SK-N-SH (cell line): ENCODE results near the gene LRRC43. TPM values are rescaled to one million over a fixed set of nuclear protein-coding genes. Genes with fewer than 3 reads are reported as not detected.

ENCODE experiments used
- CTCF ChIA-PET: fragments of 300-600, 350-600 bp; formaldehyde crosslinking; extraction: SDS; loops from one replicate; lab custom pipeline; 2021; lab: Yijun Ruan, JAX
- POLR2A ChIA-PET: fragments of 350-600 bp; sonication (Branson Sonifier 250); formaldehyde crosslinking; extraction: SDS; loops from one replicate; lab custom pipeline; 2020; ENCODE audit warnings: antibody characterized with exemption, inconsistent platforms; lab: Yijun Ruan, JAX
- DNase-seq: peaks from one replicate; pipeline ENCODE4 v3.0.0; 2012
- H2AFZ ChIP-seq: fragments of 200-600 bp; sonication (generic); 2 replicates; pipeline ENCODE4 v1.8.1; 2016; ENCODE audit warnings: antibody characterized with exemption, mild to moderate bottlenecking, low read depth
- H3F3A ChIP-seq: fragments of 200-600 bp; sonication (generic); replicated peaks from 2 replicates; pipeline ENCODE3; 2016; ENCODE audit warnings: antibody characterized with exemption, mild to moderate bottlenecking; ENCODE audit not compliant: insufficient read depth
- H3K27ac ChIP-seq, 2 experiments: fragments of 200-500 bp in 1 of 2; fragments of 200-600 bp in 1 of 2; sonication (Bioruptor generic) in 1 of 2; sonication (generic), shearing (Covaris generic) in 1 of 2; 2 replicates each; pipeline versions ENCODE4 v1.5.1 to v1.6.1; 2014 to 2016; ENCODE audit warnings: low read depth in 2 of 2, inconsistent platforms in 1 of 2, low read length in 1 of 2, mild to moderate bottlenecking in 1 of 2, mixed read lengths in 1 of 2
- H3K27me3 ChIP-seq: fragments of 200-600 bp; sonication (generic), shearing (Covaris generic); 2 replicates; pipeline ENCODE4 v1.6.1; 2016; ENCODE audit warnings: mixed run types; ENCODE audit not compliant: insufficient read depth
- H3K36me3 ChIP-seq, 2 experiments: fragments of 200-500 bp in 1 of 2; fragments of 200-600 bp in 1 of 2; sonication (Bioruptor generic) in 1 of 2; sonication (generic) in 1 of 2; replicated peaks in 1 of 2; 2 replicates each; pipeline versions ENCODE3 to v1.5.1; 2014 to 2016; ENCODE audit warnings: low read length in 1 of 2, mild to moderate bottlenecking in 1 of 2; ENCODE audit not compliant: insufficient read depth in 2 of 2, control insufficient read depth in 1 of 2
- H3K4me1 ChIP-seq, 2 experiments: fragments of 200-500 bp in 1 of 2; fragments of 200-600 bp in 1 of 2; sonication (Bioruptor generic) in 1 of 2; sonication (generic), shearing (Covaris generic) in 1 of 2; 2 replicates each; pipeline versions ENCODE4 v1.5.1 to v1.6.1; 2014 to 2016; ENCODE audit warnings: low read depth in 1 of 2, low read length in 1 of 2, mixed run types in 1 of 2; ENCODE audit not compliant: insufficient read depth in 2 of 2, control insufficient read depth in 1 of 2
- H3K4me2 ChIP-seq: fragments of 200-600 bp; sonication (generic), shearing (Covaris generic); 2 replicates; pipeline ENCODE4 v1.6.1; 2017; ENCODE audit warnings: mixed run types
- H3K4me3 ChIP-seq, 2 experiments: fragments of 200-500 bp in 1 of 2; fragments of 200-600 bp in 1 of 2; sonication (Bioruptor generic) in 1 of 2; sonication (generic), shearing (Covaris generic) in 1 of 2; 2 replicates each; pipeline versions ENCODE4 v1.5.1 to v1.8.1; 2014 to 2016; ENCODE audit warnings: low read depth in 2 of 2, inconsistent platforms in 1 of 2, low read length in 1 of 2, mild to moderate bottlenecking in 1 of 2, mixed read lengths in 1 of 2, moderate library complexity in 1 of 2
- H3K79me2 ChIP-seq: fragments of 200-600 bp; sonication (generic); 2 replicates; pipeline ENCODE4 v1.8.1; 2017; ENCODE audit warnings: mild to moderate bottlenecking; ENCODE audit not compliant: insufficient read depth
- H3K9ac ChIP-seq: fragments of 200-600 bp; sonication (generic); 2 replicates; pipeline ENCODE4 v1.6.1; 2017; ENCODE audit warnings: mixed run types
- H3K9me2 ChIP-seq: fragments of 200-600 bp; sonication (generic); 2 replicates; pipeline ENCODE4 v1.6.1; 2017; ENCODE audit warnings: mixed run types
- H3K9me3 ChIP-seq: fragments of 200-600 bp; sonication (generic); 2 replicates; pipeline ENCODE4 v1.6.1; 2017; ENCODE audit warnings: mixed run types, mild to moderate bottlenecking, moderate library complexity
- H4K20me1 ChIP-seq: fragments of 200-600 bp; sonication (generic); 2 replicates; pipeline ENCODE4 v1.6.1; 2017; ENCODE audit warnings: mild to moderate bottlenecking, mixed run types; ENCODE audit not compliant: insufficient read depth
- CTCF ChIP-seq: fragments of 200-600 bp; sonication (generic); IDR thresholded peaks from 2 replicates; pipeline ENCODE4 v1.6.1; 2017; ENCODE audit warnings: antibody characterized with exemption, mild to moderate bottlenecking, moderate library complexity
- ELF1 ChIP-seq: IDR thresholded peaks from 2 replicates; pipeline ENCODE4 v1.4.0; 2012
- EP300 ChIP-seq, 2 experiments: IDR thresholded peaks; 2 replicates each; pipeline versions ENCODE4 v1.4.0 to v1.6.1; 2012; ENCODE audit warnings: borderline replicate concordance in 1 of 2, low read depth in 1 of 2, low read length in 1 of 2
- FOSL2 ChIP-seq: IDR thresholded peaks from 2 replicates; pipeline ENCODE4 v1.4.0; 2012; ENCODE audit warnings: low read depth, mild to moderate bottlenecking, moderate library complexity, borderline replicate concordance
- FOXM1 ChIP-seq: IDR thresholded peaks from 2 replicates; pipeline ENCODE4 v1.4.0; 2012; ENCODE audit warnings: low read depth, mild to moderate bottlenecking
- GABPA ChIP-seq: IDR thresholded peaks from 2 replicates; pipeline ENCODE4 v1.4.0; 2012; ENCODE audit warnings: low read depth, mild to moderate bottlenecking
- NFIC ChIP-seq: IDR thresholded peaks from 2 replicates; pipeline ENCODE4 v1.4.0; 2012; ENCODE audit warnings: borderline replicate concordance
- POLR2AphosphoS5 ChIP-seq: IDR thresholded peaks from 2 replicates; pipeline ENCODE4 v1.6.1; 2012; ENCODE audit warnings: low read depth, low read length
- RAD21 ChIP-seq: IDR thresholded peaks from 2 replicates; pipeline ENCODE4 v1.6.1; 2012; ENCODE audit warnings: mild to moderate bottlenecking, low read length
- RCOR1 ChIP-seq: fragments of 150-350 bp; IDR thresholded peaks from 2 replicates; pipeline ENCODE4 v1.6.1; 2017; ENCODE audit warnings: antibody characterized with exemption, low read length
- SIN3A ChIP-seq: IDR thresholded peaks from 2 replicates; pipeline ENCODE4 v1.6.1; 2012; ENCODE audit warnings: low read depth, mild to moderate bottlenecking, low read length, moderate library complexity, borderline replicate concordance
- TAF1 ChIP-seq: IDR thresholded peaks from 2 replicates; pipeline ENCODE4 v1.6.1; 2012; ENCODE audit warnings: low read depth, mild to moderate bottlenecking, low read length, moderate library complexity, borderline replicate concordance
- TEAD4 ChIP-seq: IDR thresholded peaks from 2 replicates; pipeline ENCODE4 v1.4.0; 2012; ENCODE audit warnings: mild to moderate bottlenecking, borderline replicate concordance; ENCODE audit not compliant: insufficient read depth
- YY1 ChIP-seq: IDR thresholded peaks from 2 replicates; pipeline ENCODE4 v1.4.0; 2012; ENCODE audit warnings: low read depth, mild to moderate bottlenecking
- WGBS: methylation state at CpG from one replicate; pipeline ENCODE4 v1.1.6; 2017; ENCODE audit warnings: low lambda C conversion rate; 5-methylcytosine and 5-hydroxymethylcytosine counted together
- polyA plus RNA-seq, 3 experiments: library from polyadenylated mRNA; depleted of rRNA; stranded (reverse); fragments of >200 nt; gene quantifications; 2 replicates each; pipeline ENCODE4 v1.2.3, GENCODE V29; 2012

Gene LRRC43
- polyA plus RNA-seq, 1 of the 3 experiments (the other 2 are of a cell fraction): 0.94 TPM

DNA sequence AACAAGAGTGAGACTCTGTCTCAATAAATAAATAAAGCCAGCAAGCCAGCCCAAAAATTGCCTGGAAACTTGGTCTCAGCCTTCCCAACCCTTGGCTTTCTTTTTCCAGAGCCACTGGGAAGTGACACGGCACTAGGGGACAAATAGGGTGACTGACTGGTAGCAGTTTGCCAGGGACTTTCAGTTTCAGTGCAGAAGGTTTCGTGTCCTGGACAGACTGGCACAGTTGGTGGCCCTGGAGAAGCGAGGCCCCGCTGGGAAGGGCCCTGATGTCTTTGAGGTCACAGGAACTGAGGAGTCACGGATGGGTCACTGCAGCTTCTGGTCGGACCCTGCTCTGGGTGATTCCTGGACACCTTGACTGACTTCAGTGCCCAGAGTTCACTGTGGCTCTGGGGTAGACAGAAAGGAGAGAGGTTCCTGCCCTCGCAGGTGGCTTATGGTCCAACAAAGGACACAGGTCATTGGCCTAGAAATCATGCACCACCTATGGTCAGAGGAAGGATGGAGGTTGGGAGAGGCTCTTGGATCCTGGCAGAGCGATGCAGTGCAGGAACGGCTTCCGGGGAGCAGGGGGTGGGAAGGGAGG is 2.7 kb downstream of the LRRC43 start (continued):
- TF ChIP-seq CTCF (no peak), FOXM1 (no peak), RAD21 (no peak)

DNA sequence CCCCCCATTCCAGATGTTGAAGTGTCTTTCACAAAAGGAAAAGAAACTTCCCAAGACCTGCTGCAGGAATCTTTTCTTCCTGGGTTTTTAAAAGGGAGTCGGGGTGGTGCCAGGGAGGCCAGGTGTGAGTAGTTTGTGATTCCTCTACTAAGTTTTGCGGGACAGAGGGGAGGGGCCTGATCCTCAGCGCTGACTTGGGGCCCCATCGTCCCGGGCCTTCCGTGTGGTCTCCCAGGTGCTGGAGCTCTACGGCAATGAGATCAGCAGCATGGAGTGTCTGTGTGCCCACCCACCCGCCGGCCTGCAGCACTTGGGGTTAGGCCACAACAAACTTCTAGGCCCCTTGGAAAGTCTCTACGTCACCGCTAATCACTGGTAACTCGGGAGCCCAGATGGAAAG is 4.5 kb downstream of the LRRC43 start:
- Histone ChIP-seq H2AFZ (no peak overlapping the region), H3K9me2 (no peaks in the 10 kb centered on the region), H3K36me3 (no peaks in the 10 kb centered on the region), H3F3A (no peaks in the 10 kb centered on the region), H3K4me3 (no peak overlapping the region), H3K4me2 (no peak overlapping the region), H3K9me3 (no peaks in the 10 kb centered on the region), H3K79me2 (no peaks in the 10 kb centered on the region), H3K27ac (no peak overlapping the region), H3K27me3 (no peaks in the 10 kb centered on the region), H3K4me1 (no peaks in the 10 kb centered on the region; a peak in 1 of 4 replicates), H4K20me1 (no peaks in the 10 kb centered on the region), H3K9ac (no peak overlapping the region)
- no peak for DNase-seq
- TF ChIP-seq RCOR1 (no peak), POLR2AphosphoS5 (no peak), ELF1 (no peak), NFIC (no peak), GABPA (no peak), SIN3A (no peak), EP300 (IDR thresholded peaks at IDR 0.05; ENCODE audit: borderline replicate concordance in 1 of 2, low read depth in 1 of 2, low read length in 1 of 2) (no peak), TAF1 (no peak), TEAD4 (no peak), YY1 (no peak)
- 94% methylated on average over 10 of the region's 12 CpGs for WGBS
- CTCF ChIA-PET: interaction anchor here (1.1 kb wide), 2 partner anchors 28 to 64 kb away, joined by 3 read pairs; no protein-coding TSS in a partner anchor
- POLR2A ChIA-PET: no interaction called here

GRCh38 chr12:122189626-122190475 is 6.9 kb downstream of the LRRC43 start:
- no peaks in the 10 kb centered on the region for H3K36me3 ChIP-seq
- H3K9me3 ChIP-seq: no peaks in the 10 kb centered on the region
- no peaks in the 10 kb centered on the region for H3K79me2 ChIP-seq
- H2AFZ ChIP-seq: no peak overlapping the region
- no peak overlapping the region for H3K9ac ChIP-seq
- H3K4me2 ChIP-seq: no peak overlapping the region
- H3K9me2 ChIP-seq: no peaks in the 10 kb centered on the region
- no peaks in the 10 kb centered on the region for H3K4me1 ChIP-seq
- ChIA-PET POLR2A (interaction anchor here (0.6 to 1.3 kb wide), 2 partner anchors 22 to 59 kb away, joined by 3 read pairs; no protein-coding TSS in a partner anchor), CTCF (interaction anchor here (0.6 to 4.9 kb wide), 24 partner anchors 12 to 181 kb away, joined by 3 to 85 read pairs (median 5); partner anchors contain the start of genes B3GNT4 and MLXIP)
- H3K4me3 ChIP-seq: no peak overlapping the region
- no peak overlapping the region for H3K27ac ChIP-seq
- H4K20me1 ChIP-seq: no peaks in the 10 kb centered on the region
- 89% methylated on average over 32 of the region's 34 CpGs for WGBS
- no peaks in the 10 kb centered on the region for H3K27me3 ChIP-seq
- no peak for TF ChIP-seq FOSL2
- no peaks in the 10 kb centered on the region for H3F3A ChIP-seq
- no peak for DNase-seq
